Stomach (tissue), 4 donors: ENCODE measurements around the gene OMD.

Experiments
- POLR2A ChIP-seq, 4 donors: fragments of 450-650 bp; IDR thresholded peaks; one replicate each; pipeline ENCODE4 v1.6.1; 2016; ENCODE audit warnings: antibody characterized with exemption in 4 of 4, control low read depth in 2 of 4, mild to moderate bottlenecking in 1 of 4, moderate library complexity in 1 of 4
- POLR2AphosphoS5 ChIP-seq, 3 donors: sonication (generic); formaldehyde crosslinking; IDR thresholded peaks; one replicate each; pipeline ENCODE4 v1.6.1; 2016; ENCODE audit warnings: antibody characterized with exemption in 3 of 3
- TF ChIP-seq, protein P1 (sequence below), 7 experiments: fragments of 450-650 bp in 4 of 7; fragments of 200-600 bp in 3 of 7; sonication (generic) in 3 of 7; IDR thresholded peaks; one replicate each; pipeline ENCODE4 v1.5.1; 2016 to 2019; ENCODE audit warnings: antibody characterized with exemption in 7 of 7, control low read depth in 2 of 7, mild to moderate bottlenecking in 1 of 7

GRCh38 chr9:92455217-92455616, 30.9 kb upstream of the OMD start:
- TF ChIP-seq POLR2A (IDR thresholded peaks at IDR 0.05) (no peak), POLR2AphosphoS5 (IDR thresholded peaks at IDR 0.05) (no peak)
- TF ChIP-seq, protein P1, sequence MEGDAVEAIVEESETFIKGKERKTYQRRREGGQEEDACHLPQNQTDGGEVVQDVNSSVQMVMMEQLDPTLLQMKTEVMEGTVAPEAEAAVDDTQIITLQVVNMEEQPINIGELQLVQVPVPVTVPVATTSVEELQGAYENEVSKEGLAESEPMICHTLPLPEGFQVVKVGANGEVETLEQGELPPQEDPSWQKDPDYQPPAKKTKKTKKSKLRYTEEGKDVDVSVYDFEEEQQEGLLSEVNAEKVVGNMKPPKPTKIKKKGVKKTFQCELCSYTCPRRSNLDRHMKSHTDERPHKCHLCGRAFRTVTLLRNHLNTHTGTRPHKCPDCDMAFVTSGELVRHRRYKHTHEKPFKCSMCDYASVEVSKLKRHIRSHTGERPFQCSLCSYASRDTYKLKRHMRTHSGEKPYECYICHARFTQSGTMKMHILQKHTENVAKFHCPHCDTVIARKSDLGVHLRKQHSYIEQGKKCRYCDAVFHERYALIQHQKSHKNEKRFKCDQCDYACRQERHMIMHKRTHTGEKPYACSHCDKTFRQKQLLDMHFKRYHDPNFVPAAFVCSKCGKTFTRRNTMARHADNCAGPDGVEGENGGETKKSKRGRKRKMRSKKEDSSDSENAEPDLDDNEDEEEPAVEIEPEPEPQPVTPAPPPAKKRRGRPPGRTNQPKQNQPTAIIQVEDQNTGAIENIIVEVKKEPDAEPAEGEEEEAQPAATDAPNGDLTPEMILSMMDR (IDR thresholded peaks at IDR 0.05) = no peak
